K562 (cell line): ENCODE results near the gene RNASEH2A.
A peak's percentile ranks its signal among the peaks of the same experiment; 100 is the strongest.

ENCODE experiments used
- CTCF ChIP-seq, 3 experiments: IDR thresholded peaks in 2 of 3; conservative IDR thresholded peaks in 1 of 3; 2 replicates each; pipeline ENCODE4 v1.5.1; 2011 to 2012; ENCODE audit warnings: low read length in 3 of 3, mild to moderate bottlenecking in 3 of 3, control low read depth in 2 of 3, improper control_type of control experiment in 1 of 3, inconsistent platforms in 1 of 3, low read depth in 1 of 3, mixed read lengths in 1 of 3, moderate library complexity in 1 of 3; ENCODE audit not compliant: insufficient read depth in 2 of 3
- EZH2 ChIP-seq: IDR thresholded peaks from 2 replicates; pipeline ENCODE4 v1.6.1; 2012; ENCODE audit warnings: low read depth, mild to moderate bottlenecking, inconsistent platforms, low read length, borderline replicate concordance
- HLTF ChIP-seq: fragments of 450-650 bp; IDR thresholded peaks from 2 replicates; pipeline ENCODE4 v1.6.1; 2016
- JUN ChIP-seq, 2 experiments: sonication (generic) in 1 of 2; formaldehyde crosslinking in 1 of 2; IDR thresholded peaks; 2 replicates each; pipeline versions ENCODE4 v1.6.1 to v1.8.0; 2012 to 2022; ENCODE audit warnings: borderline replicate concordance in 2 of 2, mild to moderate bottlenecking in 2 of 2, improper control_type of control experiment in 1 of 2, low read depth in 1 of 2, low read length in 1 of 2, missing genetic modification reagents in 1 of 2
- NCOA1 ChIP-seq: fragments of 450-650 bp; IDR thresholded peaks from 2 replicates; pipeline ENCODE4 v1.6.1; 2016; ENCODE audit warnings: low read depth
- NFRKB ChIP-seq: fragments of 450-650 bp; IDR thresholded peaks from 2 replicates; pipeline ENCODE4 v1.6.1; 2016; ENCODE audit warnings: low read depth
- NONO ChIP-seq, 2 experiments: fragments of 200-400 bp in 1 of 2; fragments of 450-650 bp in 1 of 2; formaldehyde crosslinking in 1 of 2; IDR thresholded peaks; 2 replicates each; pipeline ENCODE4 v1.6.1; 2017; ENCODE audit warnings: low read depth in 2 of 2, mild to moderate bottlenecking in 2 of 2, moderate library complexity in 2 of 2, low read length in 1 of 2
- RFX1 ChIP-seq: fragments of 450-650 bp; IDR thresholded peaks from 2 replicates; pipeline ENCODE4 v1.6.1; 2016; ENCODE audit warnings: mild to moderate bottlenecking, moderate library complexity
- TRIM28 ChIP-seq: fragments of 450-650 bp; IDR thresholded peaks from 2 replicates; pipeline ENCODE4 v1.6.1; 2017
- TF ChIP-seq, protein P1 (sequence below): fragments of 450-650 bp; IDR thresholded peaks from 2 replicates; pipeline ENCODE4 v1.6.1; 2017; ENCODE audit warnings: antibody characterized with exemption, mild to moderate bottlenecking
- TF ChIP-seq, protein P2 (sequence below): fragments of 450-650 bp; formaldehyde crosslinking; IDR thresholded peaks from 2 replicates; pipeline ENCODE4 v1.4.0; 2020; ENCODE audit warnings: mild to moderate bottlenecking, moderate library complexity

- TF ChIP-seq HLTF = no peak
- peak; percentile 15; the same call in 1 of the 2 replicates for TF ChIP-seq NFRKB
- no peak for TF ChIP-seq NCOA1
- TF ChIP-seq, protein P1, sequence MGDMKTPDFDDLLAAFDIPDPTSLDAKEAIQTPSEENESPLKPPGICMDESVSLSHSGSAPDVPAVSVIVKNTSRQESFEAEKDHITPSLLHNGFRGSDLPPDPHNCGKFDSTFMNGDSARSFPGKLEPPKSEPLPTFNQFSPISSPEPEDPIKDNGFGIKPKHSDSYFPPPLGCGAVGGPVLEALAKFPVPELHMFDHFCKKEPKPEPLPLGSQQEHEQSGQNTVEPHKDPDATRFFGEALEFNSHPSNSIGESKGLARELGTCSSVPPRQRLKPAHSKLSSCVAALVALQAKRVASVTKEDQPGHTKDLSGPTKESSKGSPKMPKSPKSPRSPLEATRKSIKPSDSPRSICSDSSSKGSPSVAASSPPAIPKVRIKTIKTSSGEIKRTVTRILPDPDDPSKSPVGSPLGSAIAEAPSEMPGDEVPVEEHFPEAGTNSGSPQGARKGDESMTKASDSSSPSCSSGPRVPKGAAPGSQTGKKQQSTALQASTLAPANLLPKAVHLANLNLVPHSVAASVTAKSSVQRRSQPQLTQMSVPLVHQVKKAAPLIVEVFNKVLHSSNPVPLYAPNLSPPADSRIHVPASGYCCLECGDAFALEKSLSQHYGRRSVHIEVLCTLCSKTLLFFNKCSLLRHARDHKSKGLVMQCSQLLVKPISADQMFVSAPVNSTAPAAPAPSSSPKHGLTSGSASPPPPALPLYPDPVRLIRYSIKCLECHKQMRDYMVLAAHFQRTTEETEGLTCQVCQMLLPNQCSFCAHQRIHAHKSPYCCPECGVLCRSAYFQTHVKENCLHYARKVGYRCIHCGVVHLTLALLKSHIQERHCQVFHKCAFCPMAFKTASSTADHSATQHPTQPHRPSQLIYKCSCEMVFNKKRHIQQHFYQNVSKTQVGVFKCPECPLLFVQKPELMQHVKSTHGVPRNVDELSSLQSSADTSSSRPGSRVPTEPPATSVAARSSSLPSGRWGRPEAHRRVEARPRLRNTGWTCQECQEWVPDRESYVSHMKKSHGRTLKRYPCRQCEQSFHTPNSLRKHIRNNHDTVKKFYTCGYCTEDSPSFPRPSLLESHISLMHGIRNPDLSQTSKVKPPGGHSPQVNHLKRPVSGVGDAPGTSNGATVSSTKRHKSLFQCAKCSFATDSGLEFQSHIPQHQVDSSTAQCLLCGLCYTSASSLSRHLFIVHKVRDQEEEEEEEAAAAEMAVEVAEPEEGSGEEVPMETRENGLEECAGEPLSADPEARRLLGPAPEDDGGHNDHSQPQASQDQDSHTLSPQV = peak; percentile 83
- peak; percentile 98 for TF ChIP-seq RFX1
- TF ChIP-seq TRIM28 = no peak
- peak; percentile 44; the same call in 1 of the 2 replicates for TF ChIP-seq JUN (IDR thresholded peaks at IDR 0.05; ENCODE audit: borderline replicate concordance, low read depth, low read length)
- TF ChIP-seq JUN (CRISPR knock-in tag; IDR thresholded peaks at IDR 0.05; ENCODE audit: borderline replicate concordance) = no peak
- TF ChIP-seq EZH2 = no peak
- TF ChIP-seq, protein P2, sequence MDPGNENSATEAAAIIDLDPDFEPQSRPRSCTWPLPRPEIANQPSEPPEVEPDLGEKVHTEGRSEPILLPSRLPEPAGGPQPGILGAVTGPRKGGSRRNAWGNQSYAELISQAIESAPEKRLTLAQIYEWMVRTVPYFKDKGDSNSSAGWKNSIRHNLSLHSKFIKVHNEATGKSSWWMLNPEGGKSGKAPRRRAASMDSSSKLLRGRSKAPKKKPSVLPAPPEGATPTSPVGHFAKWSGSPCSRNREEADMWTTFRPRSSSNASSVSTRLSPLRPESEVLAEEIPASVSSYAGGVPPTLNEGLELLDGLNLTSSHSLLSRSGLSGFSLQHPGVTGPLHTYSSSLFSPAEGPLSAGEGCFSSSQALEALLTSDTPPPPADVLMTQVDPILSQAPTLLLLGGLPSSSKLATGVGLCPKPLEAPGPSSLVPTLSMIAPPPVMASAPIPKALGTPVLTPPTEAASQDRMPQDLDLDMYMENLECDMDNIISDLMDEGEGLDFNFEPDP (CRISPR knock-in tag) = no peak
- peak; percentile 20 to 32 (median 30); a peak in 2 of 6 replicates for TF ChIP-seq CTCF (IDR thresholded peaks at IDR 0.05 in 2 of 3, conservative IDR thresholded peaks at IDR 0.05 in 1 of 3; ENCODE audit: insufficient read depth in 2 of 3, low read depth in 1 of 3, low read length in 3 of 3)
- peak in 1 of 2 experiments; percentile 92; a peak in 2 of 4 replicates for TF ChIP-seq NONO (IDR thresholded peaks at IDR 0.05; ENCODE audit: low read depth in 2 of 2, low read length in 1 of 2)
Measured at GRCh38 chr19:12782424-12783290, 23.7 kb upstream of the RNASEH2A start.
